OCI-LY7 (cell line): Measurements from ENCODE around the gene ATG9B.

ENCODE experiments used
- CTCF ChIP-seq: fragments of 200-600 bp; sonication (generic); conservative IDR thresholded peaks from 2 replicates; pipeline ENCODE4 v1.5.1; 2014; ENCODE audit warnings: mild to moderate bottlenecking, antibody characterized with exemption, low read length, moderate library complexity, mixed read lengths
- EZH2phosphoT487 ChIP-seq: fragments of 200-600 bp; sonication (generic); IDR thresholded peaks from 2 replicates; pipeline ENCODE4 v1.6.1; 2018; ENCODE audit warnings: low read depth, borderline replicate concordance, mild to moderate bottlenecking, mixed run types, antibody characterized with exemption, low read length, moderate library complexity, mixed read lengths

- no peak for TF ChIP-seq CTCF
- no peak for TF ChIP-seq EZH2phosphoT487
These were observed 23.9 kb upstream of the ATG9B start, which contains the start of gene ASIC3 for GRCh38 chr7:151047976-151048815.
